ENCODE measurements around the gene PTPRE.

GRCh38 chr10:127925471-127926207, 18.7 kb downstream of the PTPRE start:
- TF ChIP-seq TAF1 (conservative IDR thresholded peaks at IDR 0.05) (no peak), ZBTB33 (IDR thresholded peaks at IDR 0.05) (no peak), MAX (IDR thresholded peaks at IDR 0.05) (no peak), CTCF (IDR thresholded peaks at IDR 0.05; ENCODE audit: low read depth, low read length, missing input control) (no peak), ATF3 (IDR thresholded peaks at IDR 0.05) (no peak), RAD21 (IDR thresholded peaks at IDR 0.05) (no peak), REST (IDR thresholded peaks at IDR 0.05) (no peak), FOXA1 (IDR thresholded peaks at IDR 0.05) (no peak), RXRA (IDR thresholded peaks at IDR 0.05) (no peak), JUND (IDR thresholded peaks at IDR 0.05) (no peak), SP1 (IDR thresholded peaks at IDR 0.05) (no peak), YY1 (IDR thresholded peaks at IDR 0.05) (no peak)

Measured in liver (tissue), 3 donors.